HepG2 (cell line): Measurements from ENCODE around the gene SLC5A6.

Source experiments
- BHLHE40 ChIP-seq: IDR thresholded peaks from 2 replicates; pipeline ENCODE4 v1.6.1; 2011; ENCODE audit warnings: low read length, improper control_type of control experiment
- CTCF ChIP-seq: sonication (generic); formaldehyde crosslinking; IDR thresholded peaks from 2 replicates; pipeline ENCODE4 v1.5.0; 2020; ENCODE audit warnings: mild to moderate bottlenecking, missing genetic modification reagents, moderate library complexity
- DNMT1 ChIP-seq: sonication (generic); formaldehyde crosslinking; IDR thresholded peaks from 2 replicates; pipeline ENCODE4 v1.5.1; 2020; ENCODE audit warnings: mild to moderate bottlenecking, missing genetic modification reagents
- ETV6 ChIP-seq: sonication (generic); formaldehyde crosslinking; conservative IDR thresholded peaks from 2 replicates; pipeline ENCODE4 v1.4.0; 2020; ENCODE audit warnings: missing genetic modification reagents
- JUND ChIP-seq: sonication (generic); formaldehyde crosslinking; IDR thresholded peaks from 2 replicates; pipeline ENCODE4 v1.8.0; 2022; ENCODE audit warnings: mild to moderate bottlenecking, missing genetic modification reagents
- NFIC ChIP-seq: IDR thresholded peaks from 2 replicates; pipeline ENCODE4 v1.6.1; 2012; ENCODE audit warnings: mild to moderate bottlenecking, low read length, inconsistent platforms
- SMAD1 ChIP-seq: sonication (generic); formaldehyde crosslinking; IDR thresholded peaks from 2 replicates; pipeline ENCODE4 v1.4.0; 2020; ENCODE audit warnings: missing genetic modification reagents, low read depth, mild to moderate bottlenecking, borderline replicate concordance
- ZBTB3 ChIP-seq: sonication (generic); formaldehyde crosslinking; IDR thresholded peaks from 2 replicates; pipeline ENCODE4 v1.4.0; 2020; ENCODE audit warnings: low read depth, mild to moderate bottlenecking, moderate library complexity, missing genetic modification reagents, borderline replicate concordance
- ZNF143 ChIP-seq: sonication (generic); formaldehyde crosslinking; IDR thresholded peaks from 2 replicates; pipeline ENCODE4 v1.4.0; 2020; ENCODE audit warnings: missing genetic modification reagents
- TF ChIP-seq, protein P1 (sequence below): sonication (generic); formaldehyde crosslinking; IDR thresholded peaks from 2 replicates; pipeline ENCODE4 v1.5.1; 2020; ENCODE audit warnings: missing genetic modification reagents, mild to moderate bottlenecking, borderline replicate concordance

DNA sequence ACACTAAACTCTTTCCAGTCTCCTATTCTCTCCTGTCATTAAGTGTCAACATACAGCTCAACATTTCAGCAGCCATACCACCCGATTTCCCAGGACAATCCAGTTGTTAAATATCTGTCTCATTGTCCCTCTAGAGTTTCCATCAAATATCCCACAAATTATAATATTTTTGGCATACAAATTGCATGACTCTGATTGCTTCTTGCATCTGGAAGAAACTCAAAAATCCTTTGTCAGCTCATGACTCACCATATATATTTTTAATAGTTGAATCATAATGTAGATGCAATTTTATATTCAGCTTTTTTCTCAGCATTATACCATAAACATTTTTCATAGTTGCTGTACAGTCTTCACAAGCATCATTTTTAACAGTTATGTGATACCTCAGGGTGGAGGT is 43.6 kb upstream of the SLC5A6 start:
- no peak for TF ChIP-seq JUND (CRISPR knock-in tag)
- no peak for TF ChIP-seq DNMT1 (CRISPR knock-in tag)
- no peak for TF ChIP-seq BHLHE40
- TF ChIP-seq NFIC = no peak
- no peak for TF ChIP-seq CTCF (CRISPR knock-in tag)
- TF ChIP-seq ZNF143 (CRISPR knock-in tag) = no peak
- TF ChIP-seq, protein P1, sequence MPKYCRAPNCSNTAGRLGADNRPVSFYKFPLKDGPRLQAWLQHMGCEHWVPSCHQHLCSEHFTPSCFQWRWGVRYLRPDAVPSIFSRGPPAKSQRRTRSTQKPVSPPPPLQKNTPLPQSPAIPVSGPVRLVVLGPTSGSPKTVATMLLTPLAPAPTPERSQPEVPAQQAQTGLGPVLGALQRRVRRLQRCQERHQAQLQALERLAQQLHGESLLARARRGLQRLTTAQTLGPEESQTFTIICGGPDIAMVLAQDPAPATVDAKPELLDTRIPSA = no peak
- TF ChIP-seq ZBTB3 (CRISPR knock-in tag) = no peak
- TF ChIP-seq ETV6 (CRISPR knock-in tag) = no peak
- TF ChIP-seq SMAD1 (CRISPR knock-in tag) = no peak
